Right atrium auricular region (tissue), 2 donors: ENCODE data around the gene LRRC53. TPM values are rescaled to one million over a fixed set of nuclear protein-coding genes. Genes with fewer than 3 reads are reported as not detected.

Source experiments
- DNase-seq: peaks from one replicate; pipeline ENCODE4 v3.0.0-alpha.2; 2019; ENCODE audit warnings: low spot score
- H3K27ac ChIP-seq, 2 donors: fragments of 200-600 bp; sonication (generic); 1 replicate in 1 of 2; 2 replicates in 1 of 2; pipeline ENCODE4 v1.5.1; 2016 to 2019
- H3K27me3 ChIP-seq, 2 donors: fragments of 200-600 bp; sonication (generic); one replicate each; pipeline versions ENCODE4 v1.5.1 to v1.6.0; 2017 to 2019
- H3K36me3 ChIP-seq: fragments of 200-600 bp; sonication (generic); one replicate; pipeline ENCODE4 v1.5.1; 2016
- H3K4me1 ChIP-seq, 2 donors: fragments of 200-600 bp; sonication (generic); one replicate each; pipeline versions ENCODE4 v1.5.1 to v1.6.0; 2017 to 2019
- H3K4me3 ChIP-seq, 2 donors: fragments of 200-600 bp; sonication (generic); 1 replicate in 1 of 2; 2 replicates in 1 of 2; pipeline ENCODE4 v1.5.1; 2017 to 2019; ENCODE audit warnings: mild to moderate bottlenecking in 1 of 2, moderate library complexity in 1 of 2
- H3K9me3 ChIP-seq, 2 donors: fragments of 200-600 bp; sonication (generic); one replicate each; pipeline ENCODE4 v1.5.1; 2019
- total RNA-seq, 2 donors: library from RNA; depleted of rRNA; stranded (reverse); fragments of >200 nt; gene quantifications; one replicate each; pipeline ENCODE4 v1.1.0, GENCODE V29; 2016
- TF ChIP-seq, protein P1 (sequence below), 2 donors: fragments of 200-600 bp; sonication (generic); IDR thresholded peaks; one replicate each; pipeline ENCODE4 v1.5.1; 2019; ENCODE audit warnings: antibody characterized with exemption in 2 of 2

LRRC53 gene
- total RNA-seq, 2 donors from 2014 or later: not detected

GRCh38 chr1:74531796-74532195 lies 19.4 kb upstream of the LRRC53 start:
- TF ChIP-seq, protein P1, sequence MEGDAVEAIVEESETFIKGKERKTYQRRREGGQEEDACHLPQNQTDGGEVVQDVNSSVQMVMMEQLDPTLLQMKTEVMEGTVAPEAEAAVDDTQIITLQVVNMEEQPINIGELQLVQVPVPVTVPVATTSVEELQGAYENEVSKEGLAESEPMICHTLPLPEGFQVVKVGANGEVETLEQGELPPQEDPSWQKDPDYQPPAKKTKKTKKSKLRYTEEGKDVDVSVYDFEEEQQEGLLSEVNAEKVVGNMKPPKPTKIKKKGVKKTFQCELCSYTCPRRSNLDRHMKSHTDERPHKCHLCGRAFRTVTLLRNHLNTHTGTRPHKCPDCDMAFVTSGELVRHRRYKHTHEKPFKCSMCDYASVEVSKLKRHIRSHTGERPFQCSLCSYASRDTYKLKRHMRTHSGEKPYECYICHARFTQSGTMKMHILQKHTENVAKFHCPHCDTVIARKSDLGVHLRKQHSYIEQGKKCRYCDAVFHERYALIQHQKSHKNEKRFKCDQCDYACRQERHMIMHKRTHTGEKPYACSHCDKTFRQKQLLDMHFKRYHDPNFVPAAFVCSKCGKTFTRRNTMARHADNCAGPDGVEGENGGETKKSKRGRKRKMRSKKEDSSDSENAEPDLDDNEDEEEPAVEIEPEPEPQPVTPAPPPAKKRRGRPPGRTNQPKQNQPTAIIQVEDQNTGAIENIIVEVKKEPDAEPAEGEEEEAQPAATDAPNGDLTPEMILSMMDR (IDR thresholded peaks at IDR 0.05): no peak
- Histone ChIP-seq H3K27me3 (no peaks in the 10 kb centered on the region), H3K4me3 (no peak overlapping the region), H3K4me1 (no peaks in the 10 kb centered on the region), H3K27ac (no peak overlapping the region), H3K36me3 (no peaks in the 10 kb centered on the region), H3K9me3 (no peaks in the 10 kb centered on the region)
- DNase-seq: no peak

DNA sequence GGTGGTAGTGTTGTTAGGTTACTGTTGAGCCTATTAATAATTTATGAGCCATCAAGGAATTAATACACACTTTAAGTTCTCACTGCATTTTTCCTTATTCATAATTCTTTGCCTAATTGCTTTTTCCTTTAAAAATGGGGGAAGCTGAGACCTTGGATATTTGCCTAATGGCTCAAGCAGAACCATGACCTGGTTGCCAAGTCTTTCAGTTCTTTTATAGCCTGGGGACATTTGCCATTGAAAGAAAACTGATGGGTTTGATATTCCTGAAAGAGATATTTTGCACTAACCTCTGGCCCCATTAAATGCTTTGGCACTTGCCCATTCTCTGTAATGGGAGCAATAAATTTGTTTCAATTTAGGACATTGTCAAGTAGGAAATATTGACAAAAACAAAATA lies 18.5 kb upstream of the LRRC53 start:
- TF ChIP-seq, protein P1 (IDR thresholded peaks at IDR 0.05): no peak

GRCh38 chr1:74528123-74528522 lies 15.7 kb upstream of the LRRC53 start:
- H3K27ac ChIP-seq: no peak overlapping the region
- H3K4me3 ChIP-seq: no peak overlapping the region
- no peaks in the 10 kb centered on the region for H3K36me3 ChIP-seq
- H3K27me3 ChIP-seq: no peaks in the 10 kb centered on the region
- no peaks in the 10 kb centered on the region for H3K9me3 ChIP-seq
- TF ChIP-seq, protein P1 (IDR thresholded peaks at IDR 0.05): no peak
- H3K4me1 ChIP-seq: no peaks in the 10 kb centered on the region
- no peak for DNase-seq

More for the DNA sequence above, 18.5 kb upstream of the LRRC53 start:
- Histone ChIP-seq H3K27ac (no peak overlapping the region), H3K4me1 (no peaks in the 10 kb centered on the region), H3K9me3 (no peaks in the 10 kb centered on the region), H3K4me3 (no peak overlapping the region), H3K27me3 (no peaks in the 10 kb centered on the region), H3K36me3 (no peaks in the 10 kb centered on the region)
- DNase-seq: no peak

GRCh38 chr1:74526708-74527107 lies 14.3 kb upstream of the LRRC53 start:
- H3K36me3 ChIP-seq: no peaks in the 10 kb centered on the region
- no peaks in the 10 kb centered on the region for H3K27me3 ChIP-seq
- no peaks in the 10 kb centered on the region for H3K9me3 ChIP-seq
- no peak overlapping the region for H3K4me3 ChIP-seq
- no peaks in the 10 kb centered on the region for H3K4me1 ChIP-seq
- no peak for DNase-seq
- H3K27ac ChIP-seq: no peak overlapping the region
- TF ChIP-seq, protein P1 (IDR thresholded peaks at IDR 0.05): no peak

- Histone ChIP-seq H3K27ac (no peak overlapping the region), H3K9me3 (no peaks in the 10 kb centered on the region), H3K4me3 (no peak overlapping the region), H3K27me3 (no peaks in the 10 kb centered on the region), H3K4me1 (no peaks in the 10 kb centered on the region), H3K36me3 (no peaks in the 10 kb centered on the region)
- TF ChIP-seq, protein P1 (IDR thresholded peaks at IDR 0.05): no peak
- no peak for DNase-seq
Observed at GRCh38 chr1:74523873-74524480, 11.6 kb upstream of the LRRC53 start.

- TF ChIP-seq, protein P1 (IDR thresholded peaks at IDR 0.05): no peak
- Histone ChIP-seq H3K4me3 (no peak overlapping the region), H3K4me1 (no peaks in the 10 kb centered on the region), H3K9me3 (no peaks in the 10 kb centered on the region), H3K27me3 (no peaks in the 10 kb centered on the region), H3K36me3 (no peaks in the 10 kb centered on the region), H3K27ac (no peak overlapping the region)
- no peak for DNase-seq
Observed at GRCh38 chr1:74522148-74522547, 9.7 kb upstream of the LRRC53 start.
